ENCODE results near the gene KRTAP5-7. TPM values are rescaled to one million over a fixed set of nuclear protein-coding genes. Genes with fewer than 3 reads are reported as not detected.
"Not testable (repeated sequence)": the region's sequence is repeated elsewhere in the genome, so short reads cannot be mapped to it uniquely, and the experiment has no call there.

The KRTAP5-7 gene
- polyA plus RNA-seq, 10 donors, result 0.11 TPM; not detected in 9

- DNase-seq, result no peak
These were observed 29.0 kb downstream of the KRTAP5-7 start for GRCh38 chr11:71556018-71556417.

GRCh38 chr11:71557257-71557656 is 30.2 kb downstream of the KRTAP5-7 start:
- no peak for DNase-seq

GRCh38 chr11:71558996-71559395 is 31.9 kb downstream of the KRTAP5-7 start:
- no peak for DNase-seq

GRCh38 chr11:71562120-71562519 is 35.1 kb downstream of the KRTAP5-7 start:
- DNase-seq, result no peak

DNA sequence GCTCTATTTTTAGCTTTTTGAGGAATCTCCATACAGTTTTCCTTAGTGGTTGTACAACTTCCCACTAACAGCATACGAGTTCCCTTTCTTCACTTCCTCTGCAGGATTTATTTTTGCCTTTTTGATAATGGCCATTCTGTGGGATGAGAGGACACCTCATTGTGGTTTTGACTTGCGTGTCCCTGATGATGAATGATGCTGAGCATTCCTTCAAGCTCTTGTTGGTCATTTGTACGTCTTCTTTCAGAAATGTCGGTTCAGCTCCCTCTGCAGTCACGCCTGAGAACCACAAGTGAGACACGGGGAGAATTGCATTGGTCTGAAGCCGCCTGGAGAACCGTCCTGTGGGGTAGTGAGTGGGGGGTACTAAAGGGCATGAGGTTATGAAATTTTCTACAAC is 36.3 kb downstream of the KRTAP5-7 start:
- DNase-seq, result no peak

DNA sequence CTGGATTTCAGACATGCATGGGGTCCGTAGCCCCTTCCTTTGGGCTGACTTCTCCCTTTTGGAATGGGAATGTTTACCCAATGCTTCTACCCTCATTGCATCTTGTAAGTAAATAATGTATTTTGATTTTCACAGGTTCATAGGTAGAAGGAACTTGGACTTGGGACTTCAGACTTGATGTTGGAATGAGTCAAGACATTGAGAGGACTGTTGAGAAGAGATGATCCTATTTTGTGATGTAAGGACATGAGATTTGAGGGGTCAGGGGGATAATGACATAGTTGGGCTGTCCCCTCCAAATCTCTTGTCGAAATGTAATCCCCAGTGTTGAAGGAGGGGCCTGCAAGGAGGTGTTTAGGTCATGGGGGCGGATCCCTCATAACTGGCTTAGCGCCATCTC is 37.4 kb downstream of the KRTAP5-7 start:
- DNase-seq, result no peak

DNA sequence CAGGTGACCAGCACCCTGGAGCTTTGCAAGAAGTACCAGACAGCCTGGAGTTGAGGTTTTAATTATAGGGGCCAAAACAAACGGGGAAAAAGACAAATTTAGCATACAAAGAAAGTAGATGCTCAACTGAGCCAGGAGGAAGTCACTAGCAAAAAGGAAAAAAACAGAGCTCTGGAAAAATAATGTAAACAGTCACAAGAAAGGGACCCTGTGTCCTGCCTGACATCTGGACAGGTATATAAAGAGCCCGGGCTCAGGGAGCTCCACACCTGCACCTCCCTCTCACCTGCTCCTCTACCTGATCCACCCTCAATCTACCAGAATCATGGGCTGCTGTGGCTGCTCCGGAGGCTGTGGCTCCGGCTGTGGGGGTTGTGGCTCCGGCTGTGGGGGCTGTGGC is 38.2 kb downstream of the KRTAP5-7 start, which contains the start of gene KRTAP5-10:
KRTAP5-10 (plus strand) TSS at position 301 of the 400 bp plus-strand sequence; CDS start at position 326, 25 bp downstream.
- no peak for DNase-seq

DNA sequence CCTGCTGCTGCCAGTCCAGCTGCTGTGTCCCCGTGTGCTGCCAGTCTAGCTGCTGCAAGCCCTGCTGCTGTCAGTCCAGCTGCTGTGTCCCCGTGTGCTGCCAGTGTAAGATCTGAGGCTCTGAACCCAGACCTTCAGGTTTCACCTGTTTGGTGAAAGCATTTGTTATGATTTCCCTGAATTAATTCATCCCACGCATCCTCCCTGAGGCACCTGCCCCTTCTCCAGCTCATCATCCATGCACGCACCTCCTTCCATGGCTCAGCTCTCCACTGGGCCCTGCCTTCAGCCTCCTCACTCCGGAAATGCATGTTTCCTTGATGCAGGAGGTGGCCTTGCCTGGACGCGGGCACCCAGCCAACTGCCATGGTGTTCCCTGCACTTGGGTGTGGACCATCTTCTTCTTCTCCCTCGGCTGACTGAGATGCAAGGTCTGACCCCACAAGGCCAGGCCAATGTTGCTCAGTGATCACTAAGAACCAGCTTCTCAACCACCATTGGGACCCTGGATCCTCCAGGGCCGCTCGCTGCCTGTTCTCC is 39.1 kb downstream of the KRTAP5-7 start:
- DNase-seq, result no peak

DNA sequence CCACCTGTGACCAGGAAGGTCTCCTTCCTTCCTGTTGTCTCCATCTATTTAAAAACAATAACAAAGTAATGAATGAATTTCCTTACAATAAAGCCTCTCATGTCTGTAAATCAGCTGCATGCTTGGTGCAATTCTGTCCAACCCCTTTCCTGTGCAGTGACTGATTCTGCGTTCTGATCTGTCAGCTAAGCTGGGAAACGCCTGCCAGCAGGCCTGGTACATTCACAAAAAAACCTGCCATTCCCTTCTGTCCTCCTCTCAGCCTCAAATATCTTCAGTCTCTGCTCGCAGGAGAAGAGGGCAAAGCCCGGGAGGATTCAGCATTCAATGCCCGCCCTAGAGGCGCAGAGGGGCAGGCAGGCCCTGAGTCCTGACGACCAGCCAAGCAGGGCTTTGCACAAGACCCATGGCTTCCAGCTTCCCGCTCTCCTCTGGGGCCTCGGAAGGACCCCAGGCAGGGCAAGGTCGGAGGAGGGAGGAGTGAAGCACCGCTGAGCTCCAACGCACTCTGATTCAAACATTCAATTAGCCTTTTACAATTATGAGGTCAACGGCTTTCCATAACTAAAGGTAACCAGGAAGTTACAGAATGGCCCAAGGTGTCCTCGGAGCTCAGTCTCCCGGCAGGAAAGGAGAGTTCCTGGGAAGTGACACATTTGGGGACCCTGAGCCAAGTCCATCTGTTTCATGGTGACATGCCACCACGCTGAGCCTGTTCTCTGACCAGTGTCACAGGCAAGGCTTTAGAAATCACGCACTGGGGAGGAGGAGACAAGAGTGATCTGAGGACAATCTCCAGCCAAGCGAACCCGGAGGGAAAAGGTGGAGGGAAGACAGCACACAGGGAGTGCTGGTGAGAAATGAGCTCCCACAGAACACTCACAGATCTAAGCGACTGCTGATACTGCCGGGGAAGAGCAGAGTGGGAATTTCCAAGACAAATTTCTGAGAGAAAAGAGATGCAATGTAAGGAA is 39.8 kb downstream of the KRTAP5-7 start:
- DNase-seq, result not testable (repeated sequence)

DNA sequence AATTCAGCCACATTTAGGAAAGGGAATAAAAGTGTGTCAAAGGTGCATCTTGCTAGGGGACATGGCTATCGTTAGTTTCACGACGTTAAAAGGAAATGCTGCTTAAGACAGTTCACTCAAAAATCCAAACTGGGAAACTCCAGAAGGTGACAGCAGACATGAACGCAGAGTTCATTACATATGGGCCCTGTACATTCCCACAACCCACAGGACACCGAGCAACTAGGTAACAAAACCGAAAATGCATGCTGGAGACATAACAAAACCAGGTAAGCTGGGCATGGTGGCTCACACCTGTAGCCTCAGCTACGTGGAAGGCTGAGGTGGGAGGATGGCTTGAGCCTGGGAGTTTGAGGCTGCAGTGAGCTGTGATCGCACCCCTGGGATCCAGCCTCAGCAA is 40.6 kb downstream of the KRTAP5-7 start:
- DNase-seq, result not testable (repeated sequence)

- DNase-seq, result peak; percentile 14 to 61 (median 36)
These were observed 41.8 kb downstream of the KRTAP5-7 start for GRCh38 chr11:71568704-71569349.

DNA sequence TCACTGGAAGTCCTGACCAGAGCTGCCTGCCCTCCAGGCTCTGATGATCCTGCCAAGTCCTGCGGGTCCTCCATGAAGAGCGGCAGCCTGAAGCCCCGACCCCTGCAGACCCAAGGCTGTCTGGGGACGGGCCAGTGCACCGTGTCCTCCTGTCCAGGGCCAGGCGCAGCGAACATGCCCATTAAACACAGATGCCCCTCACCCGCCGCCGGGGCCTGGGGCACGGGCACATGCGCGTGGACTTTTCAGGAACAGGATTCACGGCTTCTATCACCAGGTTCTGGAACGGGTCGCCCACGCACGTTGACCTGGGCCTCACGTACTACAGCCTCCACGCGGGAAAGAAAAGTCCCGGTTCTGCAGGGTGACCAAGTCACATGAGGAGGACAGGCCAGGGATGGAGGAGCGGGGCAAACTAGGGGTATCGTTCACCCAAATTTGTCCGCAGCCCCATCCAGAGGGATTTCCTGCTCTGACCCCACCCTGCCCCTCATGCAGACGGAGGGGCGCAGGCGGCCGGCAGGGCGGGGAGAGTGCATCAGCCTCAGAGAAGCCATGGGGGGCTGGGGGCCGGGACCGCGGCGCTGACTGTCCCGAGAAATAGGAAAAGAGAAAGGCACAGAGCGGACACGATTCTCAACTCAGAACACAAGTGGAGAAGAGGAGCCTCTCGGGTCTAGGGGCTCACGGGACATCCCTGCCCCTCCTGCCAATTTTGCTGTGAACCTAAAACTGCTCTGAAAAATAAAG is 44.2 kb downstream of the KRTAP5-7 start:
- DNase-seq, result not testable (repeated sequence)

DNA sequence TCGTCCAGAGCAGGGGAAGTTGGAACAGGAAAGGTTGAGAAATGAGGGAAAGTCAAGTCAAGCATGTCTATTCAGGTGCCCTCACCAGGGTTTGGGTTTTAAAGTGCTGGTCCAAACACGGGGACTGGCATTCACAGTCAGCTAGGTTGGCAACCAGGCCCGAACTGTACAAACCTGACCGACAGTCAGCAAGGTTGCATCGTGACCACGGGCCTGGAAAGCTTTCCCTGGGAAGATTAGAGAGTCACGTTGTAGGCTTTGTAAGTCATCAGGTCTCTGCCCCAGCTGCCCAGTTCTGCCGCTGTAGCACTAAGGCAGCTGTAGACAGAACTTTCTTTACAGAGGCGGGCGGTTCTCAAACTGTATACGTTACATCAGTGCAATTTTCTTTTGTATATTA is 45.7 kb downstream of the KRTAP5-7 start:
- no peak for DNase-seq

DNA sequence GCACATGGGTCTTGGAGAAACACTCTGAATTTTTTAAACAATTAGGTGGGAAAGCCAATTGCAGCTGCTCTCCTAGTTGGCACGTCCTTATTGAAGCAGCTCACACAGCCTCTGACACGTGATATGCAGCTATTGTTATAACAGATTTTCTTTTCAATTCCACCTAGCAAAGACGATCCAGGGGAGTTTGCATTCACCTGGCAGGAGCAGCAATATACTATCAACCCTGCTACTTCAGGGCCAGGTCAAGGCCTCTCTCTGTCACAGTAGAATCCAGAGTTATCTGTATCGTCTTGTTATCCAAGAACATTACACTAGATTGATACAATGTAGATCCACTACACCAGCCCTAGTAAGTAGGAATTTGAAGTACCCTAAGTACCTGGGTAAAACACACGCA is 47.4 kb downstream of the KRTAP5-7 start:
- no peak for DNase-seq

DNA sequence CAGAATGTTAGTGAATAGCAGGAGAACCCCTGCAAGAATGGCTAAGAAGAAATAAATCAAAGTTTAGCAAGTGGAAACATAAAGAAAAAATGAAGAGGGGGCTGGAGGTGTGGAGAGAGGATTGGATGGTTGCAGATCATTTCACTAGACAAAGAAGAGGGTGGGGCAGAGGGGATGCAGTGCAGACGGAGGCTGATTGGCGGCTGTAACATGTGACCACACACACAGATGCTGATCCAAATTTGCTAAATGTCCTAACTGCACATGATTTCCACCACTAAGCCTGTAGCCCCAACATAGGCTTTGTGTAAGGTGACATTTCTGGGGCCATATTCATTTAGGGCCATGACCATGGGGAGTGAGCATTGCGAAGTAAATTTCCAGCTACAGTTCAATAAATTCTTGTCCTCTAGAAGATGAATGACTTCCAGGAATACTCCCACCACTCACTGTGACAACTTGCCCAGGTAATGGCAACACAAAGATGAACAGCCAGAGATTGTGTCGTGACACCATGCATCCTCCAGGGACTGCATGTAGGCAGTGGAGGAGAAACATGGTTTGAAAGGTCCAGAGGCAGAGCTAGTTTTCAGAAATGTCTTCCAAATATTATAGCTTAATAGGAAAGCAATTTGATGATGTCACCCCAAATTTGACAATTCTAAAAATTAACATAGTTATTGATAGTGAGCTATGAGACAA is 48.8 kb downstream of the KRTAP5-7 start:
- DNase-seq, result no peak

GRCh38 chr11:71576688-71577465 is 49.8 kb downstream of the KRTAP5-7 start:
- DNase-seq, result not testable (repeated sequence)

- no peak for DNase-seq
These were observed 50.5 kb downstream of the KRTAP5-7 start for GRCh38 chr11:71577469-71578004.

Measured in muscle of back (tissue), 11 donors.